ENCODE data around the gene EDN2. TPM values are rescaled to one million over a fixed set of nuclear protein-coding genes. Genes with fewer than 3 reads are reported as not detected.

EDN2 gene
- polyA plus RNA-seq, 1 donor from 2014 or later = not detected

GRCh38 chr1:41448821-41449220 is 35.7 kb downstream of the EDN2 start:
- Histone ChIP-seq H3F3A (ENCODE audit: insufficient read depth, low read length, poor library complexity, severe bottlenecking) (no peaks in the 10 kb centered on the region), H3K9me3 (ENCODE audit: low read length) (no peaks in the 10 kb centered on the region), H3K9ac (ENCODE audit: low read length) (no peak overlapping the region), H3K9me2 (ENCODE audit: insufficient read depth, low read length) (no peaks in the 10 kb centered on the region), H3K27ac (ENCODE audit: low read length) (no peak overlapping the region), H3K4me3 (ENCODE audit: low read length) (no peak overlapping the region), H2AFZ (ENCODE audit: low read depth, low read length) (no peak overlapping the region), H3K4me2 (ENCODE audit: low read length) (no peak overlapping the region), H3K79me2 (replicated peaks; ENCODE audit: insufficient read depth, low read length) (no peaks in the 10 kb centered on the region), H3K27me3 (ENCODE audit: insufficient read depth, low read depth, low read length) (no peaks in the 10 kb centered on the region), H4K20me1 (ENCODE audit: insufficient read depth) (no peaks in the 10 kb centered on the region), H3K36me3 (ENCODE audit: insufficient read depth, low read length) (no peaks in the 10 kb centered on the region)
- no peak for TF ChIP-seq MXI1 (conservative IDR thresholded peaks at IDR 0.05; ENCODE audit: poor library complexity, severe bottlenecking)

DNA sequence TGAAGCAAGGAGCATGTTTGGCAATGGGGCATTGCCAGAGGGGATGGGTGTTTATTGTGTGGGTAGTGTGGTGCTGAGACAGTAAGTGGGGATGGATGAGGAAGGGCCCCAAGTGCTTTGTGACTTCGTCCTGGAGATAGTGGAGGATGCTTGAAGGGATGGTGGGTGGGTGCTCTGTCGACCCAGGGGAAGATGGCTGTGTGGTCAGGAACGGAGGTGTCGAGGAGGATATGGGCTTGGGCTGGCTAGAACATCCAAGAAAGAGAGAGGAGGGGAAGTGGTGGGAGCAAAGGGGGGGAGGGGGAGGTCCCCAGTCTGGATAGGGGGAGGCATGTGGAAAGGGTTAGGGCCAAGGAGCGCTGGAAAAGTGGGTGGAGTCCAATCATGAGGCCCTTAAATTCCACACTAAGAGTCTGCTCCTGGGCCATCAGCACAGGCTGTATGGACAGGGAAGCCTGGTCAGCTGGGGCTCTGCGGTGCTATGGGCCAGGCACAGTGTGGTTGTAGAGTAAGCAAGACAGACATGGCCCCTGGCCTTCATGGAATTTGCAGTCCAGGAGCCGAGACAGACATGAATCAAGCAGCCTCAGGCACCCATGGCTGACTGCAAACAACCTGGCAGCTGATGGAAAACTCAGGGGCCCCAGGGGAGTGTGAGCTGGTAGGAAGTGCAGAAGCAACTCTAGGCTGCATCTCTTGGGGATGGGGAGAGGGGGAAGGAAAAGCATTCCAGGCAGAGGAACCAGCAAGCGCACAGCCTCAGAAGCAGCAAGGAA is 36.3 kb downstream of the EDN2 start:
- no peaks in the 10 kb centered on the region for H3K27me3 ChIP-seq (ENCODE audit: insufficient read depth, low read depth, low read length)
- no peaks in the 10 kb centered on the region for H3F3A ChIP-seq (ENCODE audit: insufficient read depth, low read length, poor library complexity, severe bottlenecking)
- H3K9me2 ChIP-seq (ENCODE audit: insufficient read depth, low read length) = no peaks in the 10 kb centered on the region
- H2AFZ ChIP-seq (ENCODE audit: low read depth, low read length) = no peak overlapping the region
- H4K20me1 ChIP-seq (ENCODE audit: insufficient read depth) = no peaks in the 10 kb centered on the region
- no peaks in the 10 kb centered on the region for H3K79me2 ChIP-seq (replicated peaks; ENCODE audit: insufficient read depth, low read length)
- H3K36me3 ChIP-seq (ENCODE audit: insufficient read depth, low read length) = no peaks in the 10 kb centered on the region
- TF ChIP-seq EP300 (conservative IDR thresholded peaks at IDR 0.05; ENCODE audit: poor library complexity, severe bottlenecking) = no peak
- no peak overlapping the region for H3K9ac ChIP-seq (ENCODE audit: low read length)
- no peak overlapping the region for H3K4me3 ChIP-seq (ENCODE audit: low read length)
- no peak overlapping the region for H3K4me2 ChIP-seq (ENCODE audit: low read length)
- H3K27ac ChIP-seq (ENCODE audit: low read length) = no peak overlapping the region
- no peaks in the 10 kb centered on the region for H3K9me3 ChIP-seq (ENCODE audit: low read length)

DNA sequence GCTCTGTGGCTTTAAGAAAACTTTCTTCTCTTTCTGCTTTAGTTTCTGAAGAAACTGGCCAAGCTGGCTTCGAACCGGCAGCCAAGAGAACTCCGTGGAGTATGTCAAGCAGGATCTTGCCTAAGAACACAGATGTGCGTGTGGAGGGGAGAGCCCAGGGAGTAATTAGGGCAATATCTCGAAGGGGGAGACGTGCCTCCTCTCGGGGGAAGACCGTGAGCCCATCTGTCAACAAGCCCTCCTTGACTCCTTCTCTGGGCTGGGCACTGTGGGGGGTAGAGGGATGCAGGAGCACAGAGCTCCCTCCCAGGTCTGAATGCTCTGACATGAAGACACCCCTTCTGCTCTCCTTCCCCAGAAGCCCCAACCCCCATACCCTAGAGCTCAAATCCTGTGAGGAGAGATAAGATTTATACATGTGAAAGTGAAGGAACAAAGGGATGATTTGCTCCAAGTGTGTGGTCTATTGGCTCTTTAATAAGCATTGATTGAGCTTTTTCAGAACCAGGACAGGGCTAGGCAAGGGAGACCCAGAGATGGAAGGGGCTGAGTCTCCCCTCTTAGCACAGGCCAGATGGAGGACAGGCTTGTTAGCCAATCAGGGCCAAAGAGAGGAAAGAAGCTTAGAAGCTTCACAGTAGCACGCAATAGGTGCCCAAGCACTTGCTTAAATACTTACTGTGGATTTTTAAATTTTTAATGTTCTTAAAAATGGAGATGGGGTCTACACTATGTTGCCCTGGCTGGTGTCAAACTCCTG is 37.5 kb downstream of the EDN2 start:
- H3K4me3 ChIP-seq (ENCODE audit: low read length) = no peak overlapping the region
- no peak overlapping the region for H3K27ac ChIP-seq (ENCODE audit: low read length)
- no peaks in the 10 kb centered on the region for H3F3A ChIP-seq (ENCODE audit: insufficient read depth, low read length, poor library complexity, severe bottlenecking)
- H3K9me2 ChIP-seq (ENCODE audit: insufficient read depth, low read length) = no peaks in the 10 kb centered on the region
- no peaks in the 10 kb centered on the region for H4K20me1 ChIP-seq (ENCODE audit: insufficient read depth)
- no peak overlapping the region for H3K9ac ChIP-seq (ENCODE audit: low read length)
- H3K4me2 ChIP-seq (ENCODE audit: low read length) = no peak overlapping the region
- H2AFZ ChIP-seq (ENCODE audit: low read depth, low read length) = no peak overlapping the region
- no peaks in the 10 kb centered on the region for H3K36me3 ChIP-seq (ENCODE audit: insufficient read depth, low read length)
- no peaks in the 10 kb centered on the region for H3K9me3 ChIP-seq (ENCODE audit: low read length)
- H3K27me3 ChIP-seq (ENCODE audit: insufficient read depth, low read depth, low read length) = no peaks in the 10 kb centered on the region
- H3K79me2 ChIP-seq (replicated peaks; ENCODE audit: insufficient read depth, low read length) = no peaks in the 10 kb centered on the region
- TF ChIP-seq SMC3 (conservative IDR thresholded peaks at IDR 0.05; ENCODE audit: poor library complexity) = no peak
- TF ChIP-seq EZH2 (IDR thresholded peaks at IDR 0.05; ENCODE audit: borderline replicate concordance, insufficient read depth, low read length, poor library complexity, severe bottlenecking) = no peak
- TF ChIP-seq TAF1 (IDR thresholded peaks at IDR 0.05; ENCODE audit: low read depth) = no peak
- TF ChIP-seq, protein P1, sequence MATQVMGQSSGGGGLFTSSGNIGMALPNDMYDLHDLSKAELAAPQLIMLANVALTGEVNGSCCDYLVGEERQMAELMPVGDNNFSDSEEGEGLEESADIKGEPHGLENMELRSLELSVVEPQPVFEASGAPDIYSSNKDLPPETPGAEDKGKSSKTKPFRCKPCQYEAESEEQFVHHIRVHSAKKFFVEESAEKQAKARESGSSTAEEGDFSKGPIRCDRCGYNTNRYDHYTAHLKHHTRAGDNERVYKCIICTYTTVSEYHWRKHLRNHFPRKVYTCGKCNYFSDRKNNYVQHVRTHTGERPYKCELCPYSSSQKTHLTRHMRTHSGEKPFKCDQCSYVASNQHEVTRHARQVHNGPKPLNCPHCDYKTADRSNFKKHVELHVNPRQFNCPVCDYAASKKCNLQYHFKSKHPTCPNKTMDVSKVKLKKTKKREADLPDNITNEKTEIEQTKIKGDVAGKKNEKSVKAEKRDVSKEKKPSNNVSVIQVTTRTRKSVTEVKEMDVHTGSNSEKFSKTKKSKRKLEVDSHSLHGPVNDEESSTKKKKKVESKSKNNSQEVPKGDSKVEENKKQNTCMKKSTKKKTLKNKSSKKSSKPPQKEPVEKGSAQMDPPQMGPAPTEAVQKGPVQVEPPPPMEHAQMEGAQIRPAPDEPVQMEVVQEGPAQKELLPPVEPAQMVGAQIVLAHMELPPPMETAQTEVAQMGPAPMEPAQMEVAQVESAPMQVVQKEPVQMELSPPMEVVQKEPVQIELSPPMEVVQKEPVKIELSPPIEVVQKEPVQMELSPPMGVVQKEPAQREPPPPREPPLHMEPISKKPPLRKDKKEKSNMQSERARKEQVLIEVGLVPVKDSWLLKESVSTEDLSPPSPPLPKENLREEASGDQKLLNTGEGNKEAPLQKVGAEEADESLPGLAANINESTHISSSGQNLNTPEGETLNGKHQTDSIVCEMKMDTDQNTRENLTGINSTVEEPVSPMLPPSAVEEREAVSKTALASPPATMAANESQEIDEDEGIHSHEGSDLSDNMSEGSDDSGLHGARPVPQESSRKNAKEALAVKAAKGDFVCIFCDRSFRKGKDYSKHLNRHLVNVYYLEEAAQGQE (IDR thresholded peaks at IDR 0.05; ENCODE audit: borderline replicate concordance) = no peak
- no peak for TF ChIP-seq RAD21 (conservative IDR thresholded peaks at IDR 0.05)
- TF ChIP-seq EP300 (conservative IDR thresholded peaks at IDR 0.05; ENCODE audit: poor library complexity, severe bottlenecking) = no peak
- no peak for TF ChIP-seq POLR2AphosphoS5 (IDR thresholded peaks at IDR 0.05)
- TF ChIP-seq CTCF (IDR thresholded peaks at IDR 0.05; ENCODE audit: poor library complexity, severe bottlenecking) = no peak
